HCT116 (cell line): ENCODE measurements around the gene ERGIC3.

Experiments used
- EZH2 ChIP-seq: fragments of 200-600 bp; sonication (generic); IDR thresholded peaks from 2 replicates; pipeline ENCODE4 v1.6.1; 2017; ENCODE audit warnings: antibody characterized with exemption, mixed run types
- JUND ChIP-seq: IDR thresholded peaks from 2 replicates; pipeline ENCODE4 v1.6.1; 2012
- POLR2AphosphoS5 ChIP-seq: IDR thresholded peaks from 2 replicates; pipeline ENCODE4 v1.6.1; 2011; ENCODE audit warnings: mild to moderate bottlenecking, low read depth, low read length, moderate library complexity
- SIN3A ChIP-seq: IDR thresholded peaks from 2 replicates; pipeline ENCODE4 v1.6.1; 2012; ENCODE audit warnings: low read depth
- TCF7L2 ChIP-seq: IDR thresholded peaks from 2 replicates; pipeline ENCODE4 v1.7.0; 2011; ENCODE audit warnings: borderline replicate concordance, inconsistent platforms; ENCODE audit not compliant: insufficient read depth, insufficient read length; ENCODE audit errors: extremely low read depth
- YY1 ChIP-seq: IDR thresholded peaks from 2 replicates; pipeline ENCODE4 v1.6.1; 2011; ENCODE audit warnings: low read length, low read depth, moderate library complexity, mild to moderate bottlenecking; ENCODE audit not compliant: insufficient replicate concordance; ENCODE audit errors: extremely low read depth
- TF ChIP-seq, protein P1 (sequence below): IDR thresholded peaks from 2 replicates; pipeline ENCODE4 v1.6.1; 2012; ENCODE audit warnings: low read depth
- TF ChIP-seq, protein P2 (sequence below), 3 experiments: fragments of 200-600 bp in 1 of 3; sonication (generic) in 1 of 3; IDR thresholded peaks in 2 of 3; conservative IDR thresholded peaks in 1 of 3; 2 replicates each; pipeline ENCODE4 v1.5.1; 2012 to 2017; ENCODE audit warnings: low read depth in 2 of 3, low read length in 2 of 3, antibody characterized with exemption in 1 of 3, borderline replicate concordance in 1 of 3, control low read depth in 1 of 3, mild to moderate bottlenecking in 1 of 3, mixed read lengths in 1 of 3, mixed run types in 1 of 3, moderate library complexity in 1 of 3; ENCODE audit not compliant: insufficient read depth in 1 of 3
- TF ChIP-seq, protein P3 (sequence below): IDR thresholded peaks from 2 replicates; pipeline ENCODE4 v1.6.1; 2012

DNA sequence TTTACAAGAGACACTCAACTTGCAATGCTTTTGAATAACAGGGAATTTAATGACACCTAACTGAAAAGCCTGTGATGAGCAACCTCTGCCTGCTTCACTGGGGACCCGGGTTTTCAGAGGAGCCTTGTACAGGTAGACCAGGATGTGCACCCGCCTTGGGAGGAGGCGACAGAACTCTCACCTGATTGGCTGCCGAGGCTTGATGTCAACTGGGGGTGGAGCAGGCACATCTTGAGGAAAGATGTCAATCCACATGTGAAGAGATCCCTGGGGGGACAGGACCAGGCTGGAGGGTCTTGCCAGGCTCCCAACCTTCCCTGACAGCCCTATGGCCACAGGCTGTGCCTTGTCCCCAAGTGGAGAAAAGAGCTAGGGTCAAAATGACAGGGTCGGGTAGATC lies 19.8 kb downstream of the ERGIC3 start:
- TF ChIP-seq JUND (no peak), POLR2AphosphoS5 (no peak), SIN3A (no peak), YY1 (no peak), EZH2 (no peak), TCF7L2 (no peak)
- TF ChIP-seq, protein P1, sequence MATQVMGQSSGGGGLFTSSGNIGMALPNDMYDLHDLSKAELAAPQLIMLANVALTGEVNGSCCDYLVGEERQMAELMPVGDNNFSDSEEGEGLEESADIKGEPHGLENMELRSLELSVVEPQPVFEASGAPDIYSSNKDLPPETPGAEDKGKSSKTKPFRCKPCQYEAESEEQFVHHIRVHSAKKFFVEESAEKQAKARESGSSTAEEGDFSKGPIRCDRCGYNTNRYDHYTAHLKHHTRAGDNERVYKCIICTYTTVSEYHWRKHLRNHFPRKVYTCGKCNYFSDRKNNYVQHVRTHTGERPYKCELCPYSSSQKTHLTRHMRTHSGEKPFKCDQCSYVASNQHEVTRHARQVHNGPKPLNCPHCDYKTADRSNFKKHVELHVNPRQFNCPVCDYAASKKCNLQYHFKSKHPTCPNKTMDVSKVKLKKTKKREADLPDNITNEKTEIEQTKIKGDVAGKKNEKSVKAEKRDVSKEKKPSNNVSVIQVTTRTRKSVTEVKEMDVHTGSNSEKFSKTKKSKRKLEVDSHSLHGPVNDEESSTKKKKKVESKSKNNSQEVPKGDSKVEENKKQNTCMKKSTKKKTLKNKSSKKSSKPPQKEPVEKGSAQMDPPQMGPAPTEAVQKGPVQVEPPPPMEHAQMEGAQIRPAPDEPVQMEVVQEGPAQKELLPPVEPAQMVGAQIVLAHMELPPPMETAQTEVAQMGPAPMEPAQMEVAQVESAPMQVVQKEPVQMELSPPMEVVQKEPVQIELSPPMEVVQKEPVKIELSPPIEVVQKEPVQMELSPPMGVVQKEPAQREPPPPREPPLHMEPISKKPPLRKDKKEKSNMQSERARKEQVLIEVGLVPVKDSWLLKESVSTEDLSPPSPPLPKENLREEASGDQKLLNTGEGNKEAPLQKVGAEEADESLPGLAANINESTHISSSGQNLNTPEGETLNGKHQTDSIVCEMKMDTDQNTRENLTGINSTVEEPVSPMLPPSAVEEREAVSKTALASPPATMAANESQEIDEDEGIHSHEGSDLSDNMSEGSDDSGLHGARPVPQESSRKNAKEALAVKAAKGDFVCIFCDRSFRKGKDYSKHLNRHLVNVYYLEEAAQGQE, result no peak
- TF ChIP-seq, protein P2, sequence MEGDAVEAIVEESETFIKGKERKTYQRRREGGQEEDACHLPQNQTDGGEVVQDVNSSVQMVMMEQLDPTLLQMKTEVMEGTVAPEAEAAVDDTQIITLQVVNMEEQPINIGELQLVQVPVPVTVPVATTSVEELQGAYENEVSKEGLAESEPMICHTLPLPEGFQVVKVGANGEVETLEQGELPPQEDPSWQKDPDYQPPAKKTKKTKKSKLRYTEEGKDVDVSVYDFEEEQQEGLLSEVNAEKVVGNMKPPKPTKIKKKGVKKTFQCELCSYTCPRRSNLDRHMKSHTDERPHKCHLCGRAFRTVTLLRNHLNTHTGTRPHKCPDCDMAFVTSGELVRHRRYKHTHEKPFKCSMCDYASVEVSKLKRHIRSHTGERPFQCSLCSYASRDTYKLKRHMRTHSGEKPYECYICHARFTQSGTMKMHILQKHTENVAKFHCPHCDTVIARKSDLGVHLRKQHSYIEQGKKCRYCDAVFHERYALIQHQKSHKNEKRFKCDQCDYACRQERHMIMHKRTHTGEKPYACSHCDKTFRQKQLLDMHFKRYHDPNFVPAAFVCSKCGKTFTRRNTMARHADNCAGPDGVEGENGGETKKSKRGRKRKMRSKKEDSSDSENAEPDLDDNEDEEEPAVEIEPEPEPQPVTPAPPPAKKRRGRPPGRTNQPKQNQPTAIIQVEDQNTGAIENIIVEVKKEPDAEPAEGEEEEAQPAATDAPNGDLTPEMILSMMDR (IDR thresholded peaks at IDR 0.05 in 2 of 3, conservative IDR thresholded peaks at IDR 0.05 in 1 of 3; ENCODE audit: borderline replicate concordance in 1 of 3, insufficient read depth in 1 of 3, low read depth in 2 of 3, low read length in 2 of 3), result no peak
- TF ChIP-seq, protein P3, sequence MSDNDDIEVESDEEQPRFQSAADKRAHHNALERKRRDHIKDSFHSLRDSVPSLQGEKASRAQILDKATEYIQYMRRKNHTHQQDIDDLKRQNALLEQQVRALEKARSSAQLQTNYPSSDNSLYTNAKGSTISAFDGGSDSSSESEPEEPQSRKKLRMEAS, result no peak
